HL-60/S4 (cell line): Measurements from ENCODE around the gene TNS1.

ENCODE experiments used
- in situ Hi-C: fragments of 300-500 bp; cut with MboI; formaldehyde crosslinking; loops from 2 replicates; pipeline ENCODE4 v1.14.3; 2022; ENCODE audit warnings: low sequenced_read_pairs

TNS1 gene

GRCh38 chr2:217964275-217965161, 38.3 kb downstream of the TNS1 start:
- in situ Hi-C loops = no loop called here

GRCh38 chr2:217960351-217960750, 42.4 kb downstream of the TNS1 start:
- in situ Hi-C loops = no loop called here

GRCh38 chr2:217959723-217960122, 43.1 kb downstream of the TNS1 start:
- in situ Hi-C loops = no loop called here

- in situ Hi-C loops = no loop called here
Measured at GRCh38 chr2:217958884-217959225, 43.9 kb downstream of the TNS1 start.

- in situ Hi-C loops = no loop called here
Measured at GRCh38 chr2:217958206-217958883, 44.5 kb downstream of the TNS1 start.

DNA sequence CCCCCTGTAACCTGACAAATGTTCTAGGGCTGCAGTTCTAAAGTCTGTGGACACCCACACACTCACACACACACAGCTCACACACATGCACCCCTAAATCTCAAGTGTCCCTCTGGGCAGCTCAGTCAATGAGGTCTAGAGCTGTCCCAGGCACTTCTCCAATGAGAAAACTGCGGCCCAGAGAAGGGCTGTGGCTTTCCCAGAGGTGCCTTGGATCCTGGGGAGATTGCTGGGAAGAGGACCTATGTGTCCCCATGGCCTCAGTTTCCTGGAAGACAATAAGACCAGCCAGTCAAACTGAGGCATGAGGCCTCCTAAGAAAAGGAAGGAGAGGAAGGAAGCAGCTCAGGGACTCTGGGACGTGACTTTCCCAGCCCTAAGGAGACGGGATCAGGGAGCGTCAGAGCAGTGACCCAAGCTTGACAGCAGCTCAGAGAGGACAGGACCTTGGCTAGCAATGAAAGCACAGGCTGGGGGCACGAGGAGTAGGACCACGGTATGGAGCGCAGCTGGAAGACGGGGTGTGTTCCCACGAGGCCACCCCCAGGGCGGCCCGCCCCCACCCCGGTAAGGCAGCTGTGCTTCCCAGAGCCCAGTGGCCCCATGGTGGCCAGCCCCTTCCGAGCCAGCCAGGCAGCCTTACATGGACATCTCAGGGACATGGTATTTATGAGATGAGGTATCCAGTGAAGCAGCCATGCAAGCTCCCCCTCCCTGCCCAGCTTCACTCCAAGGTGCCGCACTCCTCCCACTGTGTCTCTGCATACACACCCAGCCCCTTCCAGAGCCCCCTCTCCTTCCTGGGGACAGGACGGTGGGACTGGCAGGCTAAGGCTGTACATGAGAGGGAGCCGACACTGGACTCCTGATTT, 46.0 kb downstream of the TNS1 start:
- in situ Hi-C loops = no loop called here

GRCh38 chr2:217955881-217956493, 46.8 kb downstream of the TNS1 start:
- in situ Hi-C loops = no loop called here

DNA sequence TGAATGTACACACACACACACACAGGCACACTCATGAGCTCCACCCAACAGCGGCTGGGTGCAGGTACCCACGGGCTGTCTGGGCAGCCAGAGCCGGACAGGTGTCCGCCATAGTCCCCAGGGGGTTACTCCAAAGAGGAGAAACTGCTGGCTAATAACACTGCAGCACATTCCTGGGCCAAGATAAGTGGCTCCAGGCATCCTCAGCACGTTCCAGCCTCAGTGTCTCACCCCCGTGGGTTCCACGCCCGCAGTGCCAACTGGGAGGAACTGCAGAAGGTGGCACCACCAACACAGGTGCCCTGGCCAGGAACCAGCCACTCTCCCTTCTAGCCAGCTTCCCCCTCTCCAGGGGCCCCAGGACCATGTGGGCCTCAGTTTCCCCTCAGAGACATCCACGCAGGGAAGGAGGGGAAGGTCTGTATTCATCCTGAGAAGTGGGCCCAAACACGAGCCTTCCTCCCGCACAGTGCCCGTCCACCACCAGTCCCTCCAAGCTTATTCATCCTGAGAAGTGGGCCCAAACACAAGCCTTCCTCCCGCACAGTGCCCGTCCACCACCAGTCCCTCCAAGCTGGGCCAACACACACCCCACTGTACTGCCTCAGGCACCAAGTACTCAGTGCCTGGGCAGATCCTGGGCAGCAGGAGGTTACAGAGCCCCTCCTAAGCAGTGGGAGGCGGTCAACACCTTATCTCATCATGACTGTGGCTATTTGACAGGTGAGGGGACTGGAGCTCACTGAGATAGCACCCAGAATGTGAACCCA, 47.6 kb downstream of the TNS1 start:
- in situ Hi-C loops = no loop called here

- in situ Hi-C loops = no loop called here
Measured at GRCh38 chr2:217954469-217954868, 48.3 kb downstream of the TNS1 start.

GRCh38 chr2:217954051-217954450, 48.7 kb downstream of the TNS1 start:
- in situ Hi-C loops = no loop called here

- in situ Hi-C loops = no loop called here
Measured at GRCh38 chr2:217953531-217953932, 49.3 kb downstream of the TNS1 start.

- in situ Hi-C loops = no loop called here
Measured at GRCh38 chr2:217953011-217953481, 49.7 kb downstream of the TNS1 start.

- in situ Hi-C loops = no loop called here
Measured at GRCh38 chr2:217952409-217952808, 50.4 kb downstream of the TNS1 start.

DNA sequence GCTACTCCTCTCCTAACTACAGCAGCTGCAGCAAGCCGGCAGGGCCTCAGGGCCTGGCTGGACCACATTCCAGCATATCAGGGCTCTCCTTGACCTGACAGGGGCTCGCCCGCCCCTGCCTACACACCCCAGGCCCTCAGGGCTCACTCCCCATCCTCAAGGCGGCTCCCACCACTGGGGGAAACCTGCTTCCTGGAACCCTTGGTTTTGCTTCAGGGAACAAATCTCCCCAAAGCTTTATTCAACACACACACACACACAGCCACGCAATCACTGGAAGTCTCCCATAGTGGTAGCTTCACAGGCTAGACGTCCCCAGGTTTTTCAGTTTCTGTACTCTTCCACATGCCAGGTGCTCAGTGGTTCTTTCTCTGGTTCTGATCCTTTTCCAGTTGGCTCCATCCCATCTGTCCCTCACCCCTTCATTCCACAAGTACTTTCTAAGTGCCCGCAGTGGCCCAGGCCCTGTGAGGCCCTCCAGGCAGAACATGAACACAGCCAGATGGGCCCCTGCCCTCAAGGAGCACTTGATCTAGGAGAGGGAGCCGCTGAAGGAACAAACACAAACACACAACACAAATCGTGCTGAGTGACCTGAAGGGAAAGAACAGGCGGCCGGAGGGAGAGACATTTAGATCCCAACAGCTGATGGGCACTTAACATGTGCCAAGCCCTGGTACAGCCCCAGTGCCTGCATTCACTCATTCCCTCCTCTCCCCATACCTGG, 51.1 kb downstream of the TNS1 start:
- in situ Hi-C loops = no loop called here

DNA sequence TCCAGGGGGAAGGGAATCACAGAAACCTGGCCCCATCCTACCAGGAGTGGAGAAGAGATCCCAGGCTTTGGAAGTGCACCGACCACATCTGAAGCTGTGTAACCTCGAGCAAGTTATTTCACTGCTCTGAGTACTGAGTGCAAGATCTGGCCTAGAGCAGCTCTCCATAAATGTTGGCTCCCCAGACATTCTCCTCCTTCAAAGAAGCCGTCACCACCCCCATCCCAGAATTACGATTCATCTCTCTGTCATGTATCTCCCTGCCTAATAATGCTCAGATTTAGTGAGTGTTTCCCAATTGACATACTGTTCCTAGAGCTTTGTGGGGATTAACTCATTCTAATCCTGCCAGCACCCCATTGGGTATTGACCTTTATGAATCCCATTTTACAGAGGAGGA, 51.7 kb downstream of the TNS1 start:
- in situ Hi-C loops = no loop called here

DNA sequence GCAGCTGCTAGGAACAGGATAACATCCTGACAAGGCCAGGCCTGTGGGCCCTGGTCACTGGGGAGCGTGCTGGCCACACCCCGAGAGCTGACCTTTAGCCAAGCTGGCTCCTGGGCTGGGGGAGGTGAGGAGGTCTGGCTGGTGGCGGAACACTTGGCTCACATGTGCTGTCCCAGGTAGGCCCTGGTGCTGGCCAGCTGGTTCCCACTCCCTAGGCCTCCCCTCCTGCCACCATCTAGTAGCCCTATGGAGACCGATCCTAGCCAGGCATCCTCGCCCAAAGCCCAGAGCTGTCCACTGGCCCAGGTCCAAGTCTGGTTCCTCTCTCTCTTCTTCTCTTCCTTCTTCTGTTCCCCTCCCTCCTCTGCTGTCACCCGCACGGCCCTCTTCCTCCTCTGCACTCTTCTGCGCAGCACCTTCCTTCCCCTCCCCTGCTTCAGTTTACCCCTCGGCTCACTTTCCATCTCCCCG, 52.4 kb downstream of the TNS1 start:
- in situ Hi-C loops = no loop called here

DNA sequence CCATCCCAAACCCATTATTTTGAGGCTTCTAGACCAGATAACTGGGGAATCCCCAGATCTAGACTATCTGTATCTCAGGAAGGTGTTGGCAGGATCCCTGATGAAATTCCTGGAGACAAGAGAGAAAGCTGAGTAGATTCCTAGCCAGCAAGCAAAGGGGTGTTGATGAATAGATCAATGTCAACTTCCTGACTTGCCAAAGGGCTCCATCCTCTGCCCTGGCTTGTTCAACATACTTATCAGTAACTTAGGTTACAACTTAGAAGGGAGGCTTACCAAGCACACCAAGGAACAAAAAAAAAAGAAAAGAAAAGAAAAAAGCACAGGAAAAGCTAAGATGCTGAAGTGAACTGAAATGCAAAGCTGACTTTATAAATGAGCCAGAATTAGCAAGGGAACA, 53.3 kb downstream of the TNS1 start:
- in situ Hi-C loops = no loop called here

GRCh38 chr2:217948897-217949296, 53.9 kb downstream of the TNS1 start:
- in situ Hi-C loops = no loop called here

DNA sequence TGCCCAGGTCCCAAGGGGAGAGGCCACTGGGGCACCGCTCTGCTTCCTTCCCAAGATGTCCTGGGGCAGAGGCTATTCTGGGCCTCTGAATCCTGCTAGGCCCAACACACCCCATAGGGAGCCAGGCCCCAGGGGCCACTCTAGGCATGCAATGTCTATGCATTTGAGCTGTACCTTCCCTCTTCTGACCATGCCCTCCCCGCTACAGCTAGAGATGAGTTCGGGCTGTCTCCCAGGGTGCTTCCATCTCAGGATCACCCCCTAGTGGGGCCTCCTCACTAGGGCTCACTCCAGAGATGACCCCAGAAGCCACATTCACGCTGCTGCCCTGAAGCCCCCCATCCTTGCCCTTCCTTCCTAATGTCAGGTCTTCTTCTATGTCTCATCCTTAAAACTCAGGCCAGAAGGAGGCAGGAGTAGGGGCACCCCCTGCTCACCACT, 54.4 kb downstream of the TNS1 start:
- in situ Hi-C loops = no loop called here
